Lower leg skin (tissue), 4 donors: ENCODE measurements around the gene CCDC38. TPM values are rescaled to one million over a fixed set of nuclear protein-coding genes. Genes with fewer than 3 reads are reported as not detected.

ENCODE experiments used
- DNase-seq, 2 donors: peaks; one replicate each; pipeline ENCODE4 v3.0.0-alpha.2; 2019; ENCODE audit warnings: low spot score in 2 of 2
- H3K4me3 ChIP-seq: fragments of 200-600 bp; sonication (generic); 2 replicates; pipeline ENCODE4 v1.5.1; 2017; ENCODE audit warnings: mild to moderate bottlenecking, low read depth; ENCODE audit not compliant: poor library complexity, severe bottlenecking
- CTCF ChIP-seq, 3 donors: fragments of 450-650 bp; IDR thresholded peaks; one replicate each; pipeline ENCODE4 v1.5.1; 2016; ENCODE audit warnings: antibody characterized with exemption in 3 of 3, mild to moderate bottlenecking in 3 of 3, moderate library complexity in 2 of 3
- POLR2A ChIP-seq, 2 donors: fragments of 450-650 bp; IDR thresholded peaks; one replicate each; pipeline ENCODE4 v1.6.1; 2016 to 2017; ENCODE audit warnings: antibody characterized with exemption in 2 of 2, mild to moderate bottlenecking in 1 of 2, moderate library complexity in 1 of 2
- WGBS, 2 donors: methylation state at CpG; one replicate each; pipeline ENCODE4 v1.1.5; 2018; 5-methylcytosine and 5-hydroxymethylcytosine counted together
- intact Hi-C: fragments of 100-400 bp; cut with DNase I; formaldehyde crosslinking; loops from one replicate; pipeline ENCODE4 v1.15.0; 2023; ENCODE audit warnings: low total_unique reads
- total RNA-seq, 4 donors: library from RNA; depleted of rRNA; stranded (reverse); fragments of >200 nt; gene quantifications; one replicate each; pipeline ENCODE4 v1.1.0, GENCODE V29; 2016

Gene CCDC38
- total RNA-seq, 4 donors from 2014 or later = 0.06 TPM; not detected in 3

DNA sequence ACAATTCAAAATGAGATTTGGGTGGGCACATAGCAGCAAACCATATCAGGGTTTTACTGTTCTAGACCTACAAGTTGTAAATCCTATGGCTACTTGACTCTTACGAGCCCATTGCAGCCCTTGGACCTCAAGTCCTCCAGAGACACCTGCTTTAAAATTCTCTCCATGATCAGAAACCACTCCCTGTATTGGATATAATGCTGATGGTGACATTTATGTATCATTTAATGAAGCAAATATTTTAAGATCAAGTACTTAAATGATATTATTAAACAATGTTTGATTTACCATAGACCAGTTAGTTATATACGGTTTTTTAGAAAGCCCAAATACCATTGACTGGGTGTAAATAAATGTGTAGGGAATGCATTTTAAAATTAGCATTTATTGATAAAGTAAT, 24.9 kb upstream of the CCDC38 start:
- no peak for DNase-seq
- intact Hi-C loops = no loop called here
- WGBS, 2 donors = 96 to 97% methylated on average over 2 of the region's 2 CpGs
- TF ChIP-seq POLR2A (IDR thresholded peaks at IDR 0.05) (no peak), CTCF (IDR thresholded peaks at IDR 0.05) (no peak)
- no peak overlapping the region for H3K4me3 ChIP-seq

- intact Hi-C loops = no loop called here
- H3K4me3 ChIP-seq = no peak overlapping the region
- TF ChIP-seq CTCF (IDR thresholded peaks at IDR 0.05) (no peak), POLR2A (IDR thresholded peaks at IDR 0.05) (no peak)
- WGBS, 2 donors = 67 to 78% methylated on average over 7 of the region's 7 CpGs
- DNase-seq = no peak
Observed at GRCh38 chr12:95966287-95966870, 24.0 kb upstream of the CCDC38 start.

- no peak overlapping the region for H3K4me3 ChIP-seq
- WGBS, 2 donors = 69 to 83% methylated on average over 2 of the region's 2 CpGs
- TF ChIP-seq CTCF (IDR thresholded peaks at IDR 0.05) (no peak), POLR2A (IDR thresholded peaks at IDR 0.05) (no peak)
- no peak for DNase-seq
- intact Hi-C loops = no loop called here
Observed at GRCh38 chr12:95963096-95963495, 20.7 kb upstream of the CCDC38 start.

DNA sequence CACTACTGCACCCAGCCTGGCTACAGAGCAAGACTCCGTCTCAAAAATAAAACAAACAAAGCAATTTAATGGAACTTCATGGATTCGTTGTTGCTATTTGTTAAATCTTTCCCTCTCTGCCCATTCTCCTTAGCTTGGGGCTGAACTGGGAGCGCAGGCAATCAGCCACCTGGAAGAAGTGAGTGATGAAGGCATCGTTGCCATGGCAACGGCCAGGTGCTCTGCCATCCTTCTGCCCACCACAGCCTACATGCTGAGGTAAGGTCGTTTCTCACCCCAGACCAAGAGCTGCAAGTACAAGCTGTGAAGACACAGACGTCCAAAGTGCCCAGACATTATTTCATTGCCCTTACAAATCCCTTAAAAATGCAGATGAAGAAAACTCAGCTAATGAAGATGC, 19.8 kb upstream of the CCDC38 start:
- TF ChIP-seq POLR2A (IDR thresholded peaks at IDR 0.05) = no peak
- no peak for TF ChIP-seq CTCF (IDR thresholded peaks at IDR 0.05)
- WGBS, 2 donors = 72 to 73% methylated on average over 7 of the region's 7 CpGs
- no peak for DNase-seq
- intact Hi-C loops = no loop called here
- no peak overlapping the region for H3K4me3 ChIP-seq

- intact Hi-C loops = no loop called here
- no peak for TF ChIP-seq CTCF (IDR thresholded peaks at IDR 0.05)
- no peak for TF ChIP-seq POLR2A (IDR thresholded peaks at IDR 0.05)
- WGBS, 2 donors = 51 to 52% methylated on average over 5 of the region's 5 CpGs
- H3K4me3 ChIP-seq = no peak overlapping the region
- DNase-seq = no peak
Observed at GRCh38 chr12:95960241-95960640, 17.8 kb upstream of the CCDC38 start.

DNA sequence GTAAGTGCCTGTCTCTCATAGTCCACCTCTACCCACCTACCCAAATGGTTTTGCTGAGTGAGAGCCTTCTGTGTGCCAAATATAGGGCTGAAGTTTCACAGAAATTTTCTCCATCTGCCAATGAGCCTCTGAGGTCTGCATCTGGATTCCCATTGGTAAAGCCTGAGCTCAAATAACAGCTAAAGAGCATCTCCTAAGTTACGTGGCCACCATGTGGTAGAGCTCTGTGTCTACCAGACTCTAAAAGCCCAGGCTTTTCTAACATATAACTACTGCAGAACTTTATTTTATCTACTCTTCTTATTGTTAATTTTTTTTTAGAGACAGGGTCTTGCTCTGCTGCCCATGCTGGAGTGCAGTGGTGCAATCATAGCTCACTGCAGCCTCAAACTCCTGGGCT, 16.7 kb upstream of the CCDC38 start:
- DNase-seq = no peak
- H3K4me3 ChIP-seq = no peak overlapping the region
- intact Hi-C loops = no loop called here
- TF ChIP-seq POLR2A (IDR thresholded peaks at IDR 0.05) (no peak), CTCF (IDR thresholded peaks at IDR 0.05) (no peak)
- WGBS, 2 donors = 54 to 62% methylated on average over 1 of the region's 1 CpG
